Central memory CD4-positive, alpha-beta T cell (primary cell): ENCODE data around the gene RELN.
"Not testable (repeated sequence)": the region's sequence is repeated elsewhere in the genome, so short reads cannot be mapped to it uniquely, and the experiment has no call there.

Experiments
- DNase-seq: peaks from one replicate; pipeline ENCODE4 v3.0.0; 2022

The RELN gene

GRCh38 chr7:103541026-103541425 is 448.4 kb downstream of the RELN start:
- no peak for DNase-seq

- no peak for DNase-seq
Observed at GRCh38 chr7:103540338-103540737, 449.1 kb downstream of the RELN start.

GRCh38 chr7:103539875-103540274 is 449.6 kb downstream of the RELN start:
- no peak for DNase-seq

GRCh38 chr7:103538964-103539709 is 450.3 kb downstream of the RELN start:
- no peak for DNase-seq

- DNase-seq, result no peak
Observed at GRCh38 chr7:103533761-103534160, 455.7 kb downstream of the RELN start.

GRCh38 chr7:103532955-103533354 is 456.5 kb downstream of the RELN start:
- DNase-seq, result no peak

GRCh38 chr7:103528152-103528551 is 461.3 kb downstream of the RELN start:
- no peak for DNase-seq

GRCh38 chr7:103525937-103526336 is 463.5 kb downstream of the RELN start:
- no peak for DNase-seq

- DNase-seq, result no peak
Observed at GRCh38 chr7:103524042-103524907, 465.2 kb downstream of the RELN start.

- DNase-seq, result no peak
Observed at GRCh38 chr7:103521937-103522336, 467.5 kb downstream of the RELN start.

GRCh38 chr7:103504505-103505135 is 484.8 kb downstream of the RELN start:
- DNase-seq, result no peak

- no peak for DNase-seq
Observed at GRCh38 chr7:103501206-103501605, 488.3 kb downstream of the RELN start.

- no peak for DNase-seq
Observed at GRCh38 chr7:103499976-103500375, 489.5 kb downstream of the RELN start.

GRCh38 chr7:103487419-103487818 is 502.0 kb downstream of the RELN start:
- DNase-seq, result no peak

GRCh38 chr7:103486873-103487272 is 502.6 kb downstream of the RELN start:
- DNase-seq, result not testable (repeated sequence)

- no peak for DNase-seq
Observed at GRCh38 chr7:103480771-103481170, 508.7 kb downstream of the RELN start.

- DNase-seq, result no peak
Observed at GRCh38 chr7:103474956-103475355, 514.5 kb downstream of the RELN start.

- DNase-seq, result no peak
Observed at GRCh38 chr7:103469095-103469948, 520.1 kb downstream of the RELN start.

- no peak for DNase-seq
Observed at GRCh38 chr7:103466814-103467213, 522.6 kb downstream of the RELN start.

GRCh38 chr7:103462358-103462757 is 527.1 kb downstream of the RELN start:
- no peak for DNase-seq

- no peak for DNase-seq
Observed at GRCh38 chr7:103447073-103447960, 542.1 kb downstream of the RELN start.
